ENCODE data around the gene C1orf116.

The C1orf116 gene

GRCh38 chr1:207069858-207070506 is 37.4 kb upstream of the C1orf116 start:
- intact Hi-C loops (cut with micrococcal nuclease), result loop anchor here (10.0 kb wide), 1 partner anchor 135 kb away; no protein-coding TSS in a partner anchor
- Mint-ChIP-seq H3K4me1 (ENCODE audit: low read depth) (peaks cover 18% of the 10 kb centered on the region), H3K27me3 (no peaks in the 10 kb centered on the region), H3K9me3 (no peaks in the 10 kb centered on the region), H3K36me3 (ENCODE audit: low read depth) (peaks cover 89% of the 10 kb centered on the region), H3K27ac (no peak overlapping the region), H3K4me3 (no peak overlapping the region)

GRCh38 chr1:207069061-207069460 is 36.5 kb upstream of the C1orf116 start:
- Mint-ChIP-seq H3K27ac (no peak overlapping the region), H3K27me3 (no peaks in the 10 kb centered on the region), H3K4me3 (no peak overlapping the region), H3K9me3 (no peaks in the 10 kb centered on the region), H3K36me3 (ENCODE audit: low read depth) (peaks cover 92% of the 10 kb centered on the region), H3K4me1 (ENCODE audit: low read depth) (peaks cover 18% of the 10 kb centered on the region)
- intact Hi-C loops (cut with micrococcal nuclease), result no loop called here

- no peaks in the 10 kb centered on the region for H3K27me3 Mint-ChIP-seq
- peaks cover 97% of the 10 kb centered on the region for H3K36me3 Mint-ChIP-seq (ENCODE audit: low read depth)
- peaks cover 18% of the 10 kb centered on the region for H3K4me1 Mint-ChIP-seq (ENCODE audit: low read depth)
- no peaks in the 10 kb centered on the region for H3K9me3 Mint-ChIP-seq
- intact Hi-C loops (cut with micrococcal nuclease), result no loop called here
- H3K27ac Mint-ChIP-seq, result no peak overlapping the region
- H3K4me3 Mint-ChIP-seq, result no peak overlapping the region
Observed at GRCh38 chr1:207067665-207068064, 35.1 kb upstream of the C1orf116 start.

GRCh38 chr1:207067185-207067584 is 34.6 kb upstream of the C1orf116 start:
- H3K4me1 Mint-ChIP-seq (ENCODE audit: low read depth), result peaks cover 18% of the 10 kb centered on the region
- no peaks in the 10 kb centered on the region for H3K27me3 Mint-ChIP-seq
- H3K36me3 Mint-ChIP-seq (ENCODE audit: low read depth), result peaks cover 97% of the 10 kb centered on the region
- no peak overlapping the region for H3K27ac Mint-ChIP-seq
- intact Hi-C loops (cut with micrococcal nuclease), result no loop called here
- H3K4me3 Mint-ChIP-seq, result no peak overlapping the region
- H3K9me3 Mint-ChIP-seq, result no peaks in the 10 kb centered on the region

- no peaks in the 10 kb centered on the region for H3K27me3 Mint-ChIP-seq
- intact Hi-C loops (cut with micrococcal nuclease), result no loop called here
- H3K4me1 Mint-ChIP-seq (ENCODE audit: low read depth), result peaks cover 13% of the 10 kb centered on the region
- H3K4me3 Mint-ChIP-seq, result no peak overlapping the region
- H3K9me3 Mint-ChIP-seq, result no peaks in the 10 kb centered on the region
- no peak overlapping the region for H3K27ac Mint-ChIP-seq
- H3K36me3 Mint-ChIP-seq (ENCODE audit: low read depth), result peaks cover 99% of the 10 kb centered on the region
Observed at GRCh38 chr1:207064561-207064960, 32.0 kb upstream of the C1orf116 start.

GRCh38 chr1:207063014-207063413 is 30.5 kb upstream of the C1orf116 start:
- Mint-ChIP-seq H3K27ac (no peak overlapping the region), H3K4me1 (ENCODE audit: low read depth) (peaks cover 6% of the 10 kb centered on the region), H3K36me3 (ENCODE audit: low read depth) (peaks cover 91% of the 10 kb centered on the region), H3K9me3 (no peaks in the 10 kb centered on the region), H3K27me3 (no peaks in the 10 kb centered on the region), H3K4me3 (no peak overlapping the region)
- intact Hi-C loops (cut with micrococcal nuclease), result no loop called here

- intact Hi-C loops (cut with micrococcal nuclease), result no loop called here
- no peaks in the 10 kb centered on the region for H3K27me3 Mint-ChIP-seq
- H3K27ac Mint-ChIP-seq, result no peak overlapping the region
- no peaks in the 10 kb centered on the region for H3K9me3 Mint-ChIP-seq
- H3K4me3 Mint-ChIP-seq, result no peak overlapping the region
- H3K4me1 Mint-ChIP-seq (ENCODE audit: low read depth), result peaks cover 6% of the 10 kb centered on the region
- H3K36me3 Mint-ChIP-seq (ENCODE audit: low read depth), result peaks cover 82% of the 10 kb centered on the region
Observed at GRCh38 chr1:207062058-207062457, 29.5 kb upstream of the C1orf116 start.

- Mint-ChIP-seq H3K27ac (no peak overlapping the region), H3K4me3 (no peak overlapping the region), H3K36me3 (ENCODE audit: low read depth) (peaks cover 78% of the 10 kb centered on the region), H3K9me3 (no peaks in the 10 kb centered on the region), H3K4me1 (ENCODE audit: low read depth) (peaks cover 6% of the 10 kb centered on the region), H3K27me3 (no peaks in the 10 kb centered on the region)
- intact Hi-C loops (cut with micrococcal nuclease), result no loop called here
Observed at GRCh38 chr1:207060596-207060995, 28.0 kb upstream of the C1orf116 start.

GRCh38 chr1:207059881-207060280 is 27.3 kb upstream of the C1orf116 start:
- intact Hi-C loops (cut with micrococcal nuclease), result no loop called here

GRCh38 chr1:207058878-207059867 is 26.6 kb upstream of the C1orf116 start:
- H3K27ac Mint-ChIP-seq, result no peak overlapping the region
- peaks cover 71% of the 10 kb centered on the region for H3K36me3 Mint-ChIP-seq (ENCODE audit: low read depth)
- peaks cover 17% of the 10 kb centered on the region for H3K4me1 Mint-ChIP-seq (ENCODE audit: low read depth)
- H3K9me3 Mint-ChIP-seq, result no peaks in the 10 kb centered on the region
- no peak overlapping the region for H3K4me3 Mint-ChIP-seq
- intact Hi-C loops (cut with micrococcal nuclease), result no loop called here
- no peaks in the 10 kb centered on the region for H3K27me3 Mint-ChIP-seq

More at GRCh38 chr1:207059881-207060280, 27.3 kb upstream of the C1orf116 start:
- Mint-ChIP-seq H3K9me3 (no peaks in the 10 kb centered on the region), H3K4me1 (ENCODE audit: low read depth) (peaks cover 10% of the 10 kb centered on the region), H3K27me3 (no peaks in the 10 kb centered on the region), H3K36me3 (ENCODE audit: low read depth) (peaks cover 75% of the 10 kb centered on the region), H3K4me3 (no peak overlapping the region), H3K27ac (no peak overlapping the region)

- no peaks in the 10 kb centered on the region for H3K9me3 Mint-ChIP-seq
- no peak overlapping the region for H3K27ac Mint-ChIP-seq
- no peak overlapping the region for H3K4me3 Mint-ChIP-seq
- intact Hi-C loops (cut with micrococcal nuclease), result no loop called here
- peaks cover 65% of the 10 kb centered on the region for H3K36me3 Mint-ChIP-seq (ENCODE audit: low read depth)
- H3K27me3 Mint-ChIP-seq, result no peaks in the 10 kb centered on the region
- H3K4me1 Mint-ChIP-seq (ENCODE audit: low read depth), result peaks cover 25% of the 10 kb centered on the region
Observed at GRCh38 chr1:207058252-207058651, 25.7 kb upstream of the C1orf116 start.

- no peak overlapping the region for H3K4me3 Mint-ChIP-seq
- H3K9me3 Mint-ChIP-seq, result no peaks in the 10 kb centered on the region
- no peaks in the 10 kb centered on the region for H3K27me3 Mint-ChIP-seq
- intact Hi-C loops (cut with micrococcal nuclease), result no loop called here
- peaks cover 54% of the 10 kb centered on the region for H3K36me3 Mint-ChIP-seq (ENCODE audit: low read depth)
- peaks cover 28% of the 10 kb centered on the region for H3K4me1 Mint-ChIP-seq (ENCODE audit: low read depth)
- no peak overlapping the region for H3K27ac Mint-ChIP-seq
Observed at GRCh38 chr1:207056673-207057072, 24.1 kb upstream of the C1orf116 start.

GRCh38 chr1:207055386-207056001 is 22.9 kb upstream of the C1orf116 start:
- Mint-ChIP-seq H3K9me3 (no peaks in the 10 kb centered on the region), H3K36me3 (ENCODE audit: low read depth) (peaks cover 48% of the 10 kb centered on the region), H3K27me3 (no peaks in the 10 kb centered on the region), H3K27ac (no peak overlapping the region), H3K4me1 (ENCODE audit: low read depth) (peaks cover 36% of the 10 kb centered on the region), H3K4me3 (no peak overlapping the region)
- intact Hi-C loops (cut with micrococcal nuclease), result no loop called here

- H3K4me1 Mint-ChIP-seq (ENCODE audit: low read depth), result peaks cover 32% of the 10 kb centered on the region
- peak overlapping the region; percentile 93 for H3K4me3 Mint-ChIP-seq
- no peaks in the 10 kb centered on the region for H3K27me3 Mint-ChIP-seq
- peaks cover 46% of the 10 kb centered on the region for H3K36me3 Mint-ChIP-seq (ENCODE audit: low read depth)
- H3K27ac Mint-ChIP-seq, result peak overlapping the region; percentile 89
- intact Hi-C loops (cut with micrococcal nuclease), result loop anchor here (5.0 kb wide), 1 partner anchor 37 kb away; no protein-coding TSS in a partner anchor
- H3K9me3 Mint-ChIP-seq, result no peaks in the 10 kb centered on the region
Observed at GRCh38 chr1:207054491-207054890, 21.9 kb upstream of the C1orf116 start.

Measured in dendritic cell treated with granulocyte-macrophage colony-stimulating factor and Interleukin-4, amounts not matched to agents 40 ng/mL and 50 ng/mL, for 4 days (primary cell).